DMS 273 (cell line): Measurements from ENCODE around the gene ARID4B.
"Not testable (repeated sequence)": the region's sequence is repeated elsewhere in the genome, so short reads cannot be mapped to it uniquely, and the experiment has no call there.

Experiments used
- DNase-seq: peaks from one replicate; lab custom pipeline; 2025; ENCODE audit not compliant: unreplicated experiment; lab: John Stamatoyannopoulos, UW

ARID4B gene

DNA sequence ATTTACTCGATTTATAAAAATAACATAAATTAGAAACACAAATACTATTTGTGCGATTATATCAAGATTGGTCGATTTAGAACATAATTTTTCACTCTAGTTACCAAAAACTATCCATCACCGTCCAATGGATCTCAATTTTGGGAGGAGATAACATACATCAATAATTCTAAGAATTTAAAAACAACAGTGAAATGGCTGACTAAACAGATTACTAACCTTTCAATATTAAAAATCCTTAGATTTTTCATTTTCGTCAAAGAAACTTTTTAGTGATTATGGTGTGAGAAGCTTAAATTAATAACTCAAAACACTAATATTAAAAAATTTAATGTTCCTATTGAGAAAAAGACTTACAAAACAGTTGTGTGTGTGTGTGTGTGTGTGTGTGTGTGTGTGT lies 91.9 kb downstream of the ARID4B start:
- DNase-seq: no peak

DNA sequence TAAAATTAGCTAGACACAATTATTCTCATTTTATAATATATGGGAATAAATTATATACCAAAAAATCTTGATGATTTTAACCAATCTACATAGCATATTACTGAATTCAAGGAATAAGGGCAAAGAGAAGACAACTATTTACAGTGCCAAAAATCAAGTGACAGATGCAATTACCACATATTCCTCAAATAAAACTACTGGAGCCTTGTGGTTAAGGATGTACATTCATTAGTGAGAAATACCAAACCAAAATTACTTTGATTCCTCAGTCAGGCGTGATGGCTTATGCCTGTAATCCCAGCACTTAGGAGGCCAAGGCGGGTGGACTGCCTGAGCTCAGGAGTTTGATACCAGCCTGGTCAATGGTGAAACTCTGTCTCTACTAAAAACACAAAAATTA lies 98.1 kb downstream of the ARID4B start:
- DNase-seq: no peak

DNA sequence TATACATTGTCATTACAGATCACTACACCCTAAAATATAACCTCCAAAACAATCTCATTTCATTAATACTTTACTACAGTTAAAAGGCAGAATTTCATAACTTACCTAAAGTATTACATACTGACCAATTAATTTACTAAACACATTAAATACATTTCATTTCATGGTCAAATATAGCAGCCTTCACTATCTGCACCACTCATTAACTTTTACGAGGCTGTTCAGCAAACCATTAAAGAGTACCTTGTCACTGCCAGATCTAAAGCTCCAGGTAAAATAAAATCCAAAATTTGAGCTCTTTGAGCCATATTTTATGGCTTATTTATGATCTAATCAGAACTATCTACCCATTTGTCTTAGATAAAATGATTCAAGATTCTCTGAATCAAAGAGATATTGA lies 100.6 kb downstream of the ARID4B start:
- DNase-seq: no peak

DNA sequence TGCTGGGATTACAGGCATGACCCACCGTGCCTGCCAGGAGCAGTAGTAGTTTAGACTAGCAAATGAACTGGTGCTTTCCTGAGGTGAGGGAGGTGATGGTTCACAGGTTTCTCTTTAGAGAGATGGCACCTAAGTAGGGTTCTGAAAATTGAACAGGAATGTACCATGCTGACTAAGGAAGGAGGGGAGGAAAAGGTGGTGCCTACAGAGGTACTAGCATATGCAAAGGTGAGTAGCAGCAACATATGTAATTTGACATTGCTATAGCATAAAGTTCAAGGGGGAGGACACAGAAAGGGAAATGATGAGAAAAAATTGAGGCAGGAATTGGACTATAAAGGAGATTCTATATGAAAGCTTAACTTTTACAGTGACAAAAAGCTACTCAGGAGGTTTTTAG lies 101.0 kb downstream of the ARID4B start:
- DNase-seq: no peak

DNA sequence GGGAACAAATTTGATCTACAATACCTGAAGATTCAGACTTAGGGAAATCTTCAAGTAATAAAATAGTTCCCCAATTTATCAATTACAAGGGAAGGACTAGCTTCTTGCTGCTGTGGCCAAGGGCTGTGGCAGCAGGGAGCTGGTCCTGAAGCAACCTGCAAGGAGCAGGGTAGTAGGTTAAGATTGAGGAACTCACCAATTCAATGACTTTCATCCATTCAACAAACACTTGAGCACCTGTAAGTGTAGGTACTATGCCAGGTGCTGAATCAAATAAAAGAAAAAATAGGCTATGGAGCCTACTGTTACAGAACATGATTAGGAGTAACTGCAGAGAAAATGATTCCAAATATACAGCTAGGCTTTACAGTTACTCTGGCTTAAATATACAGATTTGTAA lies 102.7 kb downstream of the ARID4B start:
- no peak for DNase-seq

DNA sequence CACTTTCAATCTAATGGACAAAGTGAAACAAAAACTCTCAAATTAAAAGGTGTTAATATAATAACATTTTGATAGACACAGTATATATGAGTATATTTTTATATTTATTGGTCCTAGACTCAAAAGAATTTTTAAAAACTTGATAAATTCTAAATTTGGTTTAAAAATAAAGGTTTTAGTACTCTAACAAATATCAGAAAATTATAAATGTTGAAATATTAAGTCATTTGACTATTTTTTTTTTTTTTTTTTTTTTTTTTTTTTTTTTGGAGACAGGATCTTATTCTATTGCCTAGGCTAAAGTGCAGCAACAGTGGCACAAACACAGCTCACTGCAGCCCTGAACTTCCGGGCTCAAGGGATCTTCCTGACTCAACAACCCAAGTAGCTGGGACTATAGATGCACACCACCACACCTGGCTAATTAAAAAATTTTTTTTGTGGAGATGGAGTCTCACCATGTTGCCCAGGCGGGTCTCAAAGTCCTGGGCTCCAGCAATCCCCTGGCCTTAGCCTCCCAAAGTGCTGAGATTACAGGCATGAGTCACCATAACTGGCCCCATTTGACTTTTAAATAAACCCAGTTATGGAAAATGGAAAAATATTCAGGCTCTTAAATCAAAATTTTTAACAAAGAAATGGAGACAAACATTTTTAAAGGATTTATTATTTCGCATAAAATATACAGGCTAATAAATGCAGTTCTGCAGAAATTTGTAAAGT lies 106.2 kb downstream of the ARID4B start:
- DNase-seq: no peak

DNA sequence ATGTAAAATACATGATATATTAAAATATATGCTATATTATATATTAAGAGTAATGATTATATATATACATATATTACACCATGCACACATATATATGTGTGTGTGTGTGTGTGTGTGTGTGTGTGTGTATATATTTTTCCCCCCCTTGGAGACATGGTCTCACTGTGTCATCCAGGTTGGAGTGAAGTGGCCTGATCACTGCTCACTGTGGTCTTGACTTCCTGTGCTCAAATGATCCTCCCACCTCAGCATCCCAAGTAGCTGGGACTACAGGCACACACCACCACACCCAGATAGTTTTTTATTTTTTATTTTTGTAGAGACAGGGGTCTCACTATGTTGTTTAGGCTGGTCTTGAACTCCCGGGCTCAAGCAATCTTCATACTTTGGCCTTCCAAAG lies 112.5 kb downstream of the ARID4B start:
- no peak for DNase-seq

DNA sequence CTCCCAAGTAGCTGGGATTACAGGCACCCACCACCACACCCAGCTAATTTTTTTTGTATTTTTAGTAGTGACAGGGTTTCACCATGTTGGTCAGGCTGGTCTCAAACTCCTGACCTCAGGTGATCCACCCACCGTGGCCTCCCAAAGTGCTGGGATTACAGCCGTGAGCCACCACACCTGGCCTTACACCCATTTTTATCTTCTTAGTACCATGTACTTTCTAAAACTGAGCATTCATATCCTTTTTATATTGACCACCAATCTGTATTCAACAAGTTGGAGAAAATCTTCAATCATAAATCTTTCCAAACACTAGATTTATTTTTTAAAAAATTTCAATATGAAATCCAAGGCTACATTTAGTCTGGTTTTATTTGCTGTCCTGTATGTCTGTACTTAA lies 113.0 kb downstream of the ARID4B start:
- not testable (repeated sequence) for DNase-seq

DNA sequence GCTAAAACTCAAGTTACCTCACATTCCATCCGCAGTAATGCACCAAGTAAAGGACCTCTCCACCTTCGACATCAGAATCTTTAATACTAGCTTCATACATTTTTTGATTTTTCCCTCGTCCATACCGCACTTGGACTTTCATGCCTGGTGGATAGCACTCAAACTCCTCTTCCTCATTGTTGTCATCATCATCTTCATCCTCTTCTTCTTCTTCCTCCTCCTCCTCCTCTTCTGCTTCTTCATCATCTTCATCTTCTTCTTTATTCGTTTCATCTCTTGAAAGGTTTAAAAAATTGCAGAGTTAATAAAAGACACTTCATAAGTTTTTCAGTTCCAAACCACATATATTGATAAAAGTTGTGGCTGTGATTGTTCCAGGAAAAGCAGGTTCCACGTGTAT lies 114.2 kb downstream of the ARID4B start:
- DNase-seq: no peak

DNA sequence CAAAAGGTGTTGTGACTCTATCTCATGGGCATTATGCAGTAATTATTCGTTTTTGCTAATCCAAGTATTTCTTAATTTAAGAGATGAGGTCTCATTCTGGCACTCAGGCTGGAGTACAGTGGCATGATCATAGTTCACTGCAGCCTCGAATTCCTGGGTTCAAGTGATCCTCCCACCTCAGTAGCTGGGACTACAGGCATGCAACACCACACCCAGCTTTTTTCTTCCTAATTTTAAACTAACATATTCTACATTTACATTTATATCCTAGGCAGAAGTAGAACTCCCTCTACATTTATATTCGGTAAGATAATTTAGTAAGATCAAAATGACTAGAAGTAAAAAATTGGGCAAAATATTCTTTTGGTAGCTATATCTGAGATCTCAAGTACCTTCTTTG lies 116.5 kb downstream of the ARID4B start:
- no peak for DNase-seq

DNA sequence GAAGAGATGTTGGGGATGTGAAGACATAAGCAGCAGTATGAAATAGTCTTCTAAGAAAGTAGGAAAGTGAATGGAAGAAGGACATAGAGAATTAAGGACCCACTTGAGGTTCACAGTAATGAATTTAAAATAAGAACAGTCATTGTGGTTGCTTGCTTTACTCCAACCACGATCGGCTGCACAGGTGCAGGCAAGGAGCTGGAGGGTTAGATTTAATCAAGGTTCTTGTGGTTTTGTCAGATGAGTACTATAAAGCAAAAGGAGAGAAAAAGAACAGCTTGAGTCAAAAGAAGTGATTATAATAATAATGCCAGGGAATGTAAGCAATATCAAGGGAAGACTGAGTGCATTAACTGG lies 120.8 kb downstream of the ARID4B start:
- no peak for DNase-seq

DNA sequence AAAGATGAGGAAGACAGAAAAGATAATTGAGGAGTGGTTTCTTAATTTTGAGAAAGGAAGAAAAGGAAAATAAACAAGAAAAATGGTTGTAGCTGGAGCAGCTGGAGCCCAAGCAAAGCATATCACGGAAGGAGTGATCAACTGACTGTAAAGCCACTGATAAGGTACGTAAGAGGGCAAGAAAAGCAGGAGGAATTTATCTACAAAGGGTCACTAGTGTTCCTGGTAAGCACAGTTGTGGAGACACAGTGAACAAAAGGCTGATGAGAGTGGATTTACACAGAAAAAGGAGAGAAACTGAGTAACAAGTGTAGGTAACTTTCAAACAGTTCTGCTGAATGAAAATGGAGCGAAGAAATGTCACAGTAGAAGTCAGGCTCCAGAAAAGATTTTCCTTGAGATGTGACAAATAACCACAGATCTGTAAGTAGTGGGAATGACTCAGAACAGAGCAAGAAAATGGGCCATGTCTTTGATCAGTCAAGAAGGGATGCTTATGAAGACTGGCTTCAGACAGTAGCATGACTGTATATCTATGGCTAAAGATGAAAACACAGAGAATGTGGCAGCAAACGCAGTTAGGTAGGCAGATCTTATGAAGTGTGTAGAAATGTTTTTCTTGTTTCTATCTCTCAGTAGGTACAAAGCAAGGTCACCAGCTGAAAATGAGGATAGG lies 121.3 kb downstream of the ARID4B start:
- no peak for DNase-seq

DNA sequence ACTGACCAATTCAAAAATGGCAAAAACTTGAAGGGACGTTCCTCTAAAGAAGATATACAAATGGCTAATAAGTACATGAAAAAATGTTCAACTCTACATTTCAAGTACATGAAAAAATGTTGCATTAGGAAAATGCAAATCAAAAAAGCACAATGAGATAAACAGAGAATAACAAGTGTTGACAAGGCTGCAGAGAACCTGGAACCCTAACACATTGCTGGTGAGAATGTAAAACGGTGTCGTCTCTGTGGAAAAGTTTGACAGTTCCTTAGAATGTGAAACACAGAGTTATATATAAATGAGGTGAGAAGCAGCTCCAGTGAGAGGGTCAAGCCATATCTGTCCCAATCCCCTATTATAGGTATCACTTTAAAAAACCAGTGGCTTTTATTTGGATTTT lies 122.3 kb downstream of the ARID4B start:
- no peak for DNase-seq

DNA sequence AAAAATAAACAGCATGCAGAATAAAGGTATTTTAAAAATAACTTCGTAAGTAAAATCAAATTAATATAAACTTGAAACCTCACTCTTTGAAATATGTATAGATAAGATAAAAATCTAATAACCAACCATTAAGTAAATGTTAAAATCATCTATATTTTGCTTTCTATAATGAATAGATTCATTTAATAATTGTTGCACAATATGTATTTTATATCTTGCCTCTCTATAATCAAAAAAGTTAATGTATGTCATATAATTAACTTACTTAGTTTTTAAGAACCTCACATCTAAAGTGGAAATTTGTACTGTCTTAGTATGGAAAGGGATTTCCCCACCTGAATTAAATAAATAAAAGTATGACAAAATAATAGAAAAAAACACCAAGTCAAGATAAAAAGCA lies 124.6 kb downstream of the ARID4B start:
- DNase-seq: no peak

DNA sequence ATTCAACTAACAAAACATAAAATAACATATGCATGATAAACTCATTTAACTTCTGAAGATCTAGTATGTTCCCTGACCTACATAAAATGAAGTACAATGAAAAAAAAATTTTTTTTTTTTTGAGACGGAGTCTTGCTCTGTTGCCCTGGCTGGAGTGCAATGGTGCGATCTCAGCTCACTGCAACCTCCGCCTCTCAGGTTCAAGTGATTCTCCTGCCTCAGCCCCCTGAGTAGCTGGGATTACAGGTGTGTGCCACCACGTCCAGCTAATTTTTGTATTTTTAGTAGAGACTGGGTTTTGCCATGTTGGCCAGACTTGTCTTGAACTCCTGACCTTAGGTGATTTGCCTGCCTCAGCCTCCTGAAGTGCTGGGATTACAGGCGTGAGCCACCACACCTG lies 125.5 kb downstream of the ARID4B start:
- not testable (repeated sequence) for DNase-seq

DNA sequence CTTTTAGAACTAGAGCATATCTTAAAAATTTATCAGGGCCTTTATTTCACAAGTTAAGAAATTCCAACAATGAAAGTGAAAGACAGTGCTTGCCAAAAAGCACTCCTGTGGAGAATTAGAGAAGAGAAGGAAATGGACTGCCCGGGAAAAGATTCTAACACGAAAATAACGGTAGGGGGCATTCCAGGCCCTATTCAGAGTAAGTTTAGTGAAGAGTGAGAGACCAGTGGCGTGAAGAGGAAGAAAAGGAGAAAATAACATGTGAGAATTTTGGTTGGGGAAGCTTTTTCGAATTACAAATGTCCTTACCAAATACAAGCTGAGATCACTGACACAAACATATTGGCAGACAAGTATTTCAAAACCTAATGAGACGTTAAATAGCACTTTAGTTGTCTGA lies 128.5 kb downstream of the ARID4B start:
- peak; percentile 15 for DNase-seq

DNA sequence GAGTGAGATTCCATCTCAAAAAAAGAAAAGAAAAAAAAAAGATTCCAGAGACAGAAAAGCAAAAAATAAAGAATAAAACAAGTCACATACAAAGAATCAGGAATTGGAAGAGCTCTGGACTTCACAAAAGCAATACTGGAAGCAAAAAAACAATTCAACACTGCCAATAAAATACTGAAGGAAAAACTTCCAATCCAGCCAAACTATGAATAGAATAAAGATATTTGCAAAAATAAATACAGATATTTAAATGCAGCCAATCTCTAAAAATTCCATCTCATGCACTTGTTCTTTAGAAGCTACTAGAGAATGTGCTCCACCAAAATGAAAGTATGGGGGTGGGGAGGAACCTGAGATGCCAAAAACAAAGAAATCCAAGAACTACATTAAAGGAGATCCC lies 137.5 kb downstream of the ARID4B start:
- DNase-seq: no peak

DNA sequence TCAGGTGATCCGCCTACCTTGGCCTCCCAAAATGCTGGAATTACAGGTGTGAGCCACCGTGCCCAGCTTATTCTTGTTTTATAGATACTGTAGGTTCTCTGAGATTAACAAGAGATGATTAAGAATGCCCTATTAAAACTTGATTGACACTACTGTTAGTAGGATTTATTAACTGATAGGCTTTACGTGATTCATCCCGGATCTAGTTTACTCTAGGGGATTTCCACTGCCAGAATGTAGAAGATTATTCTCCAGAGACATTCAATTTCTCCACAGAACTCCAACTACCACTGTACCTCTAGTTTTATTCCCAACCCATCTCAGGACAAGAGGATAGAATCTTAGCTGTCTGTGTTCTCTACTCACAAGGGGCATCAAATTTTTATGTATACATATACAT lies 140.7 kb downstream of the ARID4B start:
- DNase-seq: no peak

DNA sequence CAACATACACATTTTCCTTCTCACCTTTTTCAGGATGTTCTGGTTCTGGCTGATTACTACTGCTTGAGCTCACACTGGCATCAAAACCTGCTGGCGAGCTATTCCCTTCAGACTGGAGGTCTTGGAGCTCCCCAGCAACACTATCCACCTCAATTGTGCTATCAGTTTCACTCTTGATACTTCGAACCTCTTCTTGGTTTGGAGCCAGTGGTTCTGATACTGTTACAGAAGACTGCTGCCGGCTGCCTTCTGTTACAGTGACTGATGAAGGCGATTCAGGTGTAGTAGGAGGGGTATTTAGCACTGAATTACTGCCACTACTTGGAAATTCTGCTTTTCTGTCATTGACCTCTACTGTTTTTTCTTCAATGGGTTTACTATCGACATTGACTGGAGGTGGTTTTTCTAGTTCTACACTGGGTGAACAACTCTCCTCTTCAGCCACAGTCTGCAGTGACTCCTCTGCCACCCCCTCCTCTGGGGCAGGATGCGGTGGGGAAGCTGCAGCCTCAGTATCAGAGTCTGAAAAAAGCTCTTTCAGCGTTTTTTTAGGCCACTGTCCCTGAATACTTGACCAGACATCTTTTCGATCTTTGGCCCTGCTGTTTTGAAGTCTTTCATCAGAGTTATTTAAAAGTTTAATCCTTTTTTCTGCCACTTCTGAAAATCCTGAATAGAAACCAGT lies 146.3 kb downstream of the ARID4B start:
- DNase-seq: no peak

DNA sequence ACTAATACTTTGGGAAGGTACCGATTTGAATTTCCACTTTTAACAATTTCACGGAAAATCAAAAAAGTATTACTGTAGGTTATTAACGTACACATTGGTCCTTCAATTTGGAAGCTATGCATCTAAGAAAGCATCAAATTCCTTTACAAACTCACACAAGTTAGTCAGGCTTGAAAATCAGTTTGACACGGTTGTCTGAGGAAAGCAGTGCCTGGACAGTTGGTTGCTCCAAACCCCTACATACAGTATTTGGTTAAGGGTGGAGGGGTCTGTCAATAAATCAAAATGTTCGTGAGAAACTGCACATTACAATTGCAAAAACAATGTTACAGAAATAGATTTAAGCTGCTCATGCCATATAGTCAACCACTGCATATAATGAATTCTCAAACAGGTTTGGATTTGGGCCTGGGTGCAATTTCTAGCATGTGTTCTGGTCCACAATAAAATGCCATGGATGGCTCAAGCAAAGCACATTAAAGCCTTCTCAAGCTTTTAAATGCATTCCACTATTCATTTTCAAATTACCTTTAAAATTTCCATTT lies 147.0 kb downstream of the ARID4B start:
- no peak for DNase-seq

DNA sequence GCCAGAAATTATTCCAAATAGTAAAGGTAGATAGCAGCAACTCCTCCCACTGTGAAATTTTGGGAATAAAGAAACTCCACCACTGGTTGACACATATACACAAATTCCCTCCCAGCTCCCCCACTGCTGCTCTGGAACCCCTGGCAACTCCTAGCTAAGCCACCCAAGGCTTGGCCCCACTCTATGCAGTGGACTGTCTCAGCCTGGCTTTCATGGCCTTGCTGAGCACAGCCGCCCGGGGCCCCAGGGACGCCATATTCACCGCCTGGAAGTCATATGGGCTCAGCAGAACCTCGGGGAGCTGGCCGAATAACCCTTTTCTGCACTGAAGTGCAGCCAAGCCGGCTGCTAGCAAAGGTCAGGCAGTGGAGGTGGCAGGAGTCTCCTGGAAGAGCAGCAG lies 151.5 kb downstream of the ARID4B start:
- DNase-seq: no peak

DNA sequence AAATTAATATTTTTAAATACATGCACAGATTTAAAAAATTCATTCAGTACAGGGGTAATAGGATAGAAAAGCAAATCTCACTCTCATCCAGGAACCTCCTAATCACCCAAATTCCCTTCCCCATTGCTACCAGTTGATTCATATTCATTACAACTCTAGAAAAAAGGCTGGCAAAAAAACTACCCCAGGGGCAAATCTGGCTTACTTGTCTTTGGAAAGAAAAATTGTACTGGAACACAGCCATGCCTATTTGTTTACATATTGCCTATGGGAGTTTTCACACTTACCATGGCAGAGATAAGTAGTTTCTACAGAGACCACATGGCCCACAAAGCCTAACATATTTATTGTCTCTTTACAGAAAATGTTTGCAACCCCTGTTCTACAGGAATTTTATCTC lies 158.0 kb downstream of the ARID4B start:
- DNase-seq: no peak
